HG03135 (cell line): ENCODE results near the gene SEPTIN14.
"Not testable (repeated sequence)": the region's sequence is repeated elsewhere in the genome, so short reads cannot be mapped to it uniquely, and the experiment has no call there.

Experiments
- ATAC-seq: cut with Tn5 transposase; IDR thresholded peaks from one replicate; pipeline ENCODE4 v1.9.1; 2021; ENCODE audit warnings: mild to moderate bottlenecking, moderate library complexity; ENCODE audit not compliant: unreplicated experiment

The SEPTIN14 gene

GRCh38 chr7:55862652-55863051 is at the start of gene SEPTIN14:
SEPTIN14 (minus strand) TSS chr7:55862752; CDS start chr7:55861996, 756 bp downstream.
- ATAC-seq, result not testable (repeated sequence)

- ATAC-seq, result peak; percentile 98
Observed at GRCh38 chr7:55903985-55904759, 41.6 kb upstream of the SEPTIN14 start.

GRCh38 chr7:55901059-55901458 is 38.5 kb upstream of the SEPTIN14 start:
- not testable (repeated sequence) for ATAC-seq

GRCh38 chr7:55898287-55898686 is 35.7 kb upstream of the SEPTIN14 start:
- ATAC-seq, result no peak

- no peak for ATAC-seq
Observed at GRCh38 chr7:55895021-55895420, 32.5 kb upstream of the SEPTIN14 start.

GRCh38 chr7:55893940-55894339 is 31.4 kb upstream of the SEPTIN14 start:
- no peak for ATAC-seq

GRCh38 chr7:55888378-55888777 is 25.8 kb upstream of the SEPTIN14 start:
- ATAC-seq, result not testable (repeated sequence)

- no peak for ATAC-seq
Observed at GRCh38 chr7:55887821-55888247, 25.3 kb upstream of the SEPTIN14 start.

- ATAC-seq, result no peak
Observed at GRCh38 chr7:55884321-55884720, 21.8 kb upstream of the SEPTIN14 start.

- no peak for ATAC-seq
Observed at GRCh38 chr7:55878691-55879090, 16.1 kb upstream of the SEPTIN14 start.

- no peak for ATAC-seq
Observed at GRCh38 chr7:55877308-55877707, 14.8 kb upstream of the SEPTIN14 start.

- ATAC-seq, result no peak
Observed at GRCh38 chr7:55873765-55874164, 11.2 kb upstream of the SEPTIN14 start.

GRCh38 chr7:55871932-55872485 is 9.5 kb upstream of the SEPTIN14 start:
- no peak for ATAC-seq

GRCh38 chr7:55868989-55869388 is 6.4 kb upstream of the SEPTIN14 start:
- not testable (repeated sequence) for ATAC-seq

- not testable (repeated sequence) for ATAC-seq
Observed at GRCh38 chr7:55845164-55845563, 17.4 kb downstream of the SEPTIN14 start.

GRCh38 chr7:55838595-55838994 is 24.0 kb downstream of the SEPTIN14 start:
- no peak for ATAC-seq

GRCh38 chr7:55827577-55827976 is 35.0 kb downstream of the SEPTIN14 start:
- no peak for ATAC-seq

- no peak for ATAC-seq
Observed at GRCh38 chr7:55818686-55819085, 43.9 kb downstream of the SEPTIN14 start.

- not testable (repeated sequence) for ATAC-seq
Observed at GRCh38 chr7:55797260-55797659, 65.3 kb downstream of the SEPTIN14 start.

GRCh38 chr7:55794527-55794926 is 68.0 kb downstream of the SEPTIN14 start:
- no peak for ATAC-seq

- no peak for ATAC-seq
Observed at GRCh38 chr7:55792048-55792447, 70.5 kb downstream of the SEPTIN14 start.

- no peak for ATAC-seq
Observed at GRCh38 chr7:55787796-55788195, 74.8 kb downstream of the SEPTIN14 start.
